Activated CD4-positive, alpha-beta memory T cell treated with anti-CD3 and anti-CD28 coated beads, Interleukin-2, amount 10 ng/mL, durations not matched to agents 7 days and 5 days (primary cell): Measurements from ENCODE around the gene TXNIP. TPM values are rescaled to one million over a fixed set of nuclear protein-coding genes. Genes with fewer than 3 reads are reported as not detected.
A peak's percentile ranks its signal among the peaks of the same experiment; 100 is the strongest.

ENCODE experiments used
- CTCF ChIA-PET: fragments of 350-600 bp; sonication (Branson Sonifier 250); formaldehyde crosslinking; loops from one replicate; lab custom pipeline; 2021; ENCODE audit warnings: antibody characterized with exemption, inconsistent platforms; lab: Charles Lee
- POLR2A ChIA-PET: fragments of 350-600 bp; sonication (Branson Sonifier 250); formaldehyde crosslinking; loops from one replicate; lab custom pipeline; 2021; ENCODE audit warnings: antibody characterized with exemption; lab: Charles Lee
- DNase-seq: peaks from one replicate; pipeline ENCODE4 v3.0.0-alpha.2; 2020
- H3K27ac Mint-ChIP-seq: one replicate; pipeline ENCODE4 v1.8.0; 2021; ENCODE audit warnings: mild to moderate bottlenecking, mixed read lengths
- H3K27me3 Mint-ChIP-seq: one replicate; pipeline ENCODE4 v1.8.0; 2021; ENCODE audit warnings: mixed read lengths
- H3K36me3 Mint-ChIP-seq: one replicate; pipeline ENCODE4 v1.8.0; 2021; ENCODE audit warnings: low read depth, mixed read lengths
- H3K4me1 Mint-ChIP-seq: one replicate; pipeline ENCODE4 v1.8.0; 2021; ENCODE audit warnings: mixed read lengths
- H3K4me3 Mint-ChIP-seq: one replicate; pipeline ENCODE4 v1.8.0; 2021; ENCODE audit warnings: mild to moderate bottlenecking, mixed read lengths
- H3K9me3 Mint-ChIP-seq: one replicate; pipeline ENCODE4 v1.8.0; 2021; ENCODE audit warnings: mixed read lengths
- total RNA-seq, 2 experiments: library from RNA; stranded (reverse); gene quantifications; one replicate each; pipeline ENCODE4 v1.2.3, GENCODE V29; 2021

Gene TXNIP
- total RNA-seq, 2 experiments from 2014 or later = 397 to 407 TPM

DNA sequence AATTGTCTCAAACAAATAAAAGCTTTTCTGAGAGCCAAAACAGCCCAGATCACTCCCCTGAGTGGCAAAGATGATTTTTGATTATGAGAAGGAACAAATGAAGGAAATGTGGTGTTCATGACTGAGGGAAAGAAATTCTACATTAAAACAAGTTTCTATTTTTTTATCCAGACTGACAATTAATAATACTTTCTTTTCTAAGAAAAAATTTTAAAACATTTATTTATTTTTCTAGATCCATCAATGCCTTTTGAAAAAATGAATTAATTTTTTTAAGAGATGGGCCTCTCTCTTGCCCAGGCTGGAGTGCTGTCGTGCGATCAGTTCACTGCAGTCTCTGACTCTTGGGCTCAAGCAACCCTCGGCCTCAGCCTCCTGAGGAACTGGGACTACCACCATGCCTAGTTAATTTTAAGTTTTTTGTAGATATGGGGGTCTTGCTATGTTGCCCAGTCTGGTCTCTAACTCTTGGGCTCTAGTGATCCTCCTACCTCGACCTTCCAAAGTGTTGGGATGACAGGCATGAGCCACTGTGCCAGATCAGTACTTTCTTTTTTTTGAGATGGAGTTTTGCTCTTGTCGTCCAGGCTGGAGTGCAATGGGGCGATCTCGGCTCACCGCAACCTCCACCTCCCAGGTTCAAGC, 11.2 kb upstream of the TXNIP start:
- Mint-ChIP-seq H3K9me3 (no peaks in the 10 kb centered on the region), H3K4me3 (peak overlapping the region; percentile 55), H3K36me3 (no peaks in the 10 kb centered on the region), H3K27ac (peak overlapping the region; percentile 87), H3K4me1 (peaks cover 36% of the 10 kb centered on the region), H3K27me3 (no peaks in the 10 kb centered on the region)
- CTCF ChIA-PET = interaction anchor here (0.7 to 14.9 kb wide), 12 partner anchors 10 to 180 kb away, joined by 3 to 349 read pairs (median 6); partner anchors contain the start of genes ANKRD34A, LIX1L, NUDT17 and PEX11B
- no peak for DNase-seq
- POLR2A ChIA-PET = interaction anchor here (0.9 to 10.3 kb wide), 12 partner anchors 14 to 148 kb away, joined by 3 to 146 read pairs (median 8); partner anchors contain the start of genes ANKRD34A, LIX1L, PEX11B and PIAS3

DNA sequence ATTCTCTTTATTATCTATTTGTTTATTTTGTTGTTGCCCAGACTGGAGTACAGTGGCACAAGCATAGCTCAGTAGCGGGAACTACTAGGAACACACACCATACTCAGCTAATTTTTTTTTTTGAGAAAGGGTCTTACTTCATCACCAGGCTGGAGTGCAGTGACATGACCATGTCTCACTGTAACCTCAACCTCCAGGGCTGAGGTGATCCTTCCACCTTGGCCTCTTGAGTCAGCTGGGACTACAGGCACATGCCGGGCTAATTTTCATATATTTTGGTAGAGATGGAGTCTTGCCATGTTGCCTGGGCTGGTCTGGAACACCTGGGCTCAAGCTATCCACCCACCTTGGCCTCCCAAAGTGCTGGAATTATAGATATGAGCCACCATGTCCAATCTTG, 5.3 kb upstream of the TXNIP start:
- DNase-seq = no peak
- Mint-ChIP-seq H3K36me3 (no peaks in the 10 kb centered on the region), H3K9me3 (no peaks in the 10 kb centered on the region), H3K27ac (no peak overlapping the region), H3K4me3 (no peak overlapping the region), H3K27me3 (no peaks in the 10 kb centered on the region), H3K4me1 (peaks cover 63% of the 10 kb centered on the region)
- ChIA-PET CTCF (interaction anchor here (14.9 kb wide), 1 partner anchor 22 kb away, joined by 349 read pairs; no protein-coding TSS in a partner anchor), POLR2A (interaction anchor here (0.8 to 6.8 kb wide), 6 partner anchors 9 to 74 kb away, joined by 3 to 124 read pairs (median 6); partner anchors contain the start of genes LIX1L and RBM8A)

DNA sequence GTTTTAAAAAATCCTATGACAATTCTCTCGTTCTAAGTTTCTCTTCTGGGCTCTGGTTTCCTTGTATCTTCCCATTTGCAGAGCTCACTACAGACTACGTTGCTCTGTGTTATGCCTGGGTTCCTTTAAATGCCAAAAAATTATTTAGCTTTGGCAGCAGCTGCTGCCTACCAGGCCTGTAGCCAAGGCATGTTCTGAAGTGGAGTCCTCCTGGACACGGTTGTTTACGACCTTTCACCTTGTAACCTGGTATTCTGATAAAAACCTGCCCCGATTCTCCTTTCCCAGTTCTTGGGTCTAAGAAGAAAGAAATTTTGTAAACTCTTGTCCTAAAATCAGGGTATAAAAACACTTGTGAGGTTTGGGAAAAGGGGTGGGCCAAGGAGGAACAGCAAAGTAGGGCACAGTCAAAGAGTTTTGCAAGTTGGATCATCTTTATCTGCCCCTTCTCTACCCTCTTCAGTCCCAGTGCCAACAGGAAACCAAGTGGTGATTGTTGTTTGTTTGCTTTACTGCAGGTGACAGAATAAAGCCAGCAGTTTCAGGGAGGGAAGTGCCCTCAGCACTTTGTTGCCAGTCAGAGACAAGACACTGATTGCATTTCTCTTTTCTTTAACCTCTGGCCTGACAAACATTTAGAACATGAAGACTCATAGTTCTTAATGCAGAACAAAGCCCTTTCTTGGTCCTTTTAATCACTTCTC, 3.1 kb upstream of the TXNIP start:
- Mint-ChIP-seq H3K27ac (peak overlapping the region; percentile 97), H3K9me3 (no peaks in the 10 kb centered on the region), H3K4me3 (peak overlapping the region; percentile 47), H3K36me3 (peaks cover 20% of the 10 kb centered on the region), H3K4me1 (peaks cover 45% of the 10 kb centered on the region), H3K27me3 (no peaks in the 10 kb centered on the region)
- POLR2A ChIA-PET = interaction anchor here (0.6 to 12.9 kb wide), 6 partner anchors 8 to 41 kb away, joined by 3 to 582 read pairs (median 34); partner anchors contain the start of gene LIX1L
- CTCF ChIA-PET = interaction anchor here (4.0 to 13.8 kb wide), 2 partner anchors 7 to 21 kb away, joined by 30 to 177 read pairs; no protein-coding TSS in a partner anchor
- peak; percentile 35 for DNase-seq

DNA sequence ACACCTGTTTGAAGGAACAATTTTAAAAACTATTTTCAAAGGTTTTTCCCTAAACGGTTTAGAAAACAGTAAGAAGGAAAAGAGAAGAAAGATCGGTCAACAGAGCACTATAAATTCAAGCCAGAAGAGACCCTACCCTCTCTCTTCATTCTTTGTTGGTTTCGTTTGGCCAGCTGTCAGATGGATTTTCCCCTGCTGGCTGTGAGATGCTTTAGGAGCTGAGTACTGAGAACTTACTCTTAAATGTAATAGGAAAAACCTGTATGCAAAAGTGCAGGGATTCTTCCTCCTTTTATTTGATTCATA, 1.3 kb upstream of the TXNIP start:
- Mint-ChIP-seq H3K4me3 (peak overlapping the region; percentile 93), H3K27me3 (no peaks in the 10 kb centered on the region), H3K27ac (peak overlapping the region; percentile 97), H3K9me3 (no peaks in the 10 kb centered on the region), H3K36me3 (peaks cover 39% of the 10 kb centered on the region), H3K4me1 (peaks cover 58% of the 10 kb centered on the region)
- no peak for DNase-seq
- POLR2A ChIA-PET = interaction anchor here (0.6 to 12.9 kb wide), 12 partner anchors 7 to 138 kb away, joined by 3 to 582 read pairs (median 18); partner anchors contain the start of genes ANKRD34A, LIX1L, POLR3GL and RBM8A
- CTCF ChIA-PET = interaction anchor here (1.2 to 13.8 kb wide), 7 partner anchors 9 to 40 kb away, joined by 3 to 177 read pairs (median 6); partner anchors contain the start of genes ANKRD34A, LIX1L and POLR3GL

DNA sequence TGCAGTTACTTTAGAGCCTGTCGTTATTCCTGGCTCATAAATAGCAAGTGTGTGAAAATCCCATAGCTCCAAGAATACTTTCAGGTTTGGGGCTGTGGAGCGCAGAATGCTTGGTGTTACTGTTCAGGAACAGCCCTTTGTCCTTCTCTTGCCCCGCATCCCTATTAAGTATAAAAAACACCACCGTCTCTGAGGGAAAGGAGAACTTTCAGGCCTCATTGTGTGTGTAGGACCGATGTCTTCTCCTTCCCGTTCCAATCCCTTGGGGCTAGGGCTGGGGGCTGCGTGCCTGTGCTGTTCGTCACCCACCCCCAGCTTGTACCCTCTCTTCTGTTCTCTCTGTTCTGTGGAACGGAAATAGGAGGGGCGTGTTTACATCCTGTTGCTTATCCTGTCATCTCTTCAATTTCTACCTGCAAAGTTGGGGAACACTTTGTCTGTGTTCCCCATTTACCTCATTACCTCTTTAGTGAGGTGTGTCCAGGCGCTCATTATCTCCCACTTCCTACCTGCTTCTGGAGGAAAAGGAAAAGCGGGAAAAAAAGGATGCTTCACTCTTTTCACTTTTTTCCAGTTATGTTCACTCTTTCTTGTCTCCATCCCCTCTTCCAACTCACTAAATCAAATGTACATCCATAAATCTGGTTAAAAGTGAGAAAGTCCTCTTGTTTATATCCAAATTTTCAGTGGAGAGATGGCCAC, 788 bp upstream of the TXNIP start:
- H3K36me3 Mint-ChIP-seq = peaks cover 44% of the 10 kb centered on the region
- DNase-seq = peak; percentile 61
- peak overlapping the region; percentile 93 for H3K4me3 Mint-ChIP-seq
- H3K9me3 Mint-ChIP-seq = no peaks in the 10 kb centered on the region
- H3K27ac Mint-ChIP-seq = peak overlapping the region; percentile 97
- H3K27me3 Mint-ChIP-seq = no peaks in the 10 kb centered on the region
- POLR2A ChIA-PET = interaction anchor here (0.8 to 12.9 kb wide), 14 partner anchors 11 to 122 kb away, joined by 3 to 582 read pairs (median 7); partner anchors contain the start of genes ANKRD34A, LIX1L, POLR3GL and RBM8A
- CTCF ChIA-PET = interaction anchor here (0.9 to 13.8 kb wide), 10 partner anchors 9 to 152 kb away, joined by 3 to 177 read pairs (median 4); partner anchors contain the start of genes ANKRD34A, LIX1L, NUDT17 and POLR3GL
- peaks cover 62% of the 10 kb centered on the region for H3K4me1 Mint-ChIP-seq

DNA sequence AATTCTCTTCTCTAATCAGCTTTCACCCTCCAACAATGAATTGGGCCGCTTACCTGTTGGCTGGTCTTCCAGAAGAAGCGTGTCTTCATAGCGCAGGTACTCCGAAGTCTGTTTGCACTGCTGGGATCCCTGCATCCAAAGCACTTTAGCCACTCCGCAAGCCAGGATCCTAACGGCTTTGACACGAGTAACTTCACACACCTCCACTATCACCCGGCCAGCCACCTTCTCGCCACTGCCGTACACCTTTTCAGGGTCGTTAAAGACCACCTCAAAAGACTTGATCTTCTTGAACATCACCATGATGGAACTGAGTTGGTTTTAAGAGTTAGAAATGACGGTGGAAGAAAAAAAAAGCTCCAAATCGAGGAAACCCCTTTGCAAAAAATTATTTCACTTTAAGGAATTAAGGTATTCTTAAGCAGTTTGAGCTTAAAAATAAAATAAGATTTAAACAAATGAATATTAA, 381 bp downstream of the TXNIP start:
- H3K4me1 Mint-ChIP-seq = peaks cover 61% of the 10 kb centered on the region
- H3K4me3 Mint-ChIP-seq = peak overlapping the region; percentile 93
- H3K36me3 Mint-ChIP-seq = peaks cover 51% of the 10 kb centered on the region
- CTCF ChIA-PET = interaction anchor here (0.9 to 13.8 kb wide), 6 partner anchors 8 to 151 kb away, joined by 3 to 177 read pairs (median 6); partner anchors contain the start of genes ANKRD34A, NUDT17 and POLR3GL
- POLR2A ChIA-PET = interaction anchor here (0.6 to 12.9 kb wide), 15 partner anchors 12 to 715 kb away, joined by 3 to 582 read pairs (median 4); partner anchors contain the start of genes ANKRD34A, LIX1L, PIAS3 and POLR3GL
- H3K27me3 Mint-ChIP-seq = no peaks in the 10 kb centered on the region
- no peaks in the 10 kb centered on the region for H3K9me3 Mint-ChIP-seq
- no peak for DNase-seq
- peak overlapping the region; percentile 97 for H3K27ac Mint-ChIP-seq

DNA sequence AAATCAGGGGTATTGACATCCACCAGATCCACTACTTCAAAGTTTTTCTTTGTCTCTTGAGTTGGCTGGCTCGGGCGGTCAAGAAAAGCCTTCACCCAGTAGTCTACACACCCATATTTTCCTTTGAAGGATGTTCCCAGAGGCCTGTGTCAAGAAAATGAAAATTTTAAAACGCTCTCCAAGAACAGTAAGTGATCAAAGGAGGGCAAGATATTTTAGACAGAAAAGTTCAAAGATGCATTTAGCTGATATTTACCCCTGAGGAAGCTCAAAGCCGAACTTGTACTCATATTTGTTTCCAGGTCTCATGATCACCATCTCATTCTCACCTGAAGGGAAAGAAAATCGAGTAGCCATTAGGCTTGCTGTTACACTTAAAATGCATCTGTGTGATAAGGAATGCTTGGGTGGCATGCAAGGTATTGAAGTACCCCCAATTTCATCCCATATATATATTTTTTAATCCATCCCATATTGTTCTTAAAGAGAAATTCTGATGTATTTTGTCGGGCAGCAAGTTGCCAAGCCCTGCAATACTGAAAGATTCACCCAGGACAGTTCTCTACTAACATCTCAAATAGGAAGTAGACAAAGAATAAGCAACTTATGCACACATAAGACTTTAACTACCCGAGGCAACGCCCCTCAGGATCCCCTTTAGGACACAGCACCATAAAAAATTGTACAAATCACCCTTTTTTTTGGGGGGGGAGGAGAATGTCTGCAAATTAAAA, 1.1 kb downstream of the TXNIP start:
- Mint-ChIP-seq H3K9me3 (no peaks in the 10 kb centered on the region), H3K27ac (peak overlapping the region; percentile 97), H3K4me3 (peak overlapping the region; percentile 93), H3K4me1 (peaks cover 64% of the 10 kb centered on the region), H3K27me3 (no peaks in the 10 kb centered on the region), H3K36me3 (peaks cover 51% of the 10 kb centered on the region)
- ChIA-PET POLR2A (interaction anchor here (0.6 to 12.9 kb wide), 11 partner anchors 13 to 136 kb away, joined by 3 to 582 read pairs (median 30); partner anchors contain the start of genes ANKRD34A, LIX1L, PIAS3 and POLR3GL), CTCF (interaction anchor here (0.9 to 13.8 kb wide), 3 partner anchors 12 to 150 kb away, joined by 3 to 177 read pairs (median 4); partner anchors contain the start of gene NUDT17)
- DNase-seq = no peak

DNA sequence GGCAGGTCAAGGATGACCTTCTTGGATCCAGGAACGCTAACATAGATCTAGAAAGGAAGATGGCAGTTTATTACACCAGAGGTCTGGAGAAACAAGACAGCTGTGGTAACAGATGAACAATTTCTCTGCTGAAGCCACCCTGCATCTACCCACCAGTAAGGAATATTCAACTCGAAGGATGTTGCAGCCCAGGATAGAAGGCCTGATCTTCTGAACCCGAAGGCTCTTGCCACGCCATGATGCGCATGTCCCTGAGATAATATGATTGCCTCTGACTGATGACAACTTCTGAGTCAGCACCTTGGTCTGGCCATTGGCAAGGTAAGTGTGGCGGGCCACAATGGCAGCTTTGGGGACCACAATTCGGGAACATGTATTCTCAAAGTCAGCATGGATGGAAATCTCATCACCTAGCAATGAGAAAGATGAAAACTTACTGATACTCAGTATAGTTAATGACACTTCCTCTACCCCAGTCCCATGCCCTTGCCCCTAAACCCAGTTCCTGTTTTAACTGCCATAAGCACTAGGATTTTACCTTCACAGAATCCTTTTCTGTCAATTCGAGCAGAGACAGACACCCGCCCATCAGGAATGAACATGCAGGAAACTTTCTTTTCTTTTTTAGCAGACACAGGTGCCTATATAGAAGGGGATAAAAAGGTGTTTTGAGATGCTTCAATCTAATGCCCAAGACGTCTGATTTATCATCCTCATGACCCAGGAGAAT, 1.8 kb downstream of the TXNIP start:
- no peaks in the 10 kb centered on the region for H3K27me3 Mint-ChIP-seq
- H3K4me1 Mint-ChIP-seq = peaks cover 59% of the 10 kb centered on the region

DNA sequence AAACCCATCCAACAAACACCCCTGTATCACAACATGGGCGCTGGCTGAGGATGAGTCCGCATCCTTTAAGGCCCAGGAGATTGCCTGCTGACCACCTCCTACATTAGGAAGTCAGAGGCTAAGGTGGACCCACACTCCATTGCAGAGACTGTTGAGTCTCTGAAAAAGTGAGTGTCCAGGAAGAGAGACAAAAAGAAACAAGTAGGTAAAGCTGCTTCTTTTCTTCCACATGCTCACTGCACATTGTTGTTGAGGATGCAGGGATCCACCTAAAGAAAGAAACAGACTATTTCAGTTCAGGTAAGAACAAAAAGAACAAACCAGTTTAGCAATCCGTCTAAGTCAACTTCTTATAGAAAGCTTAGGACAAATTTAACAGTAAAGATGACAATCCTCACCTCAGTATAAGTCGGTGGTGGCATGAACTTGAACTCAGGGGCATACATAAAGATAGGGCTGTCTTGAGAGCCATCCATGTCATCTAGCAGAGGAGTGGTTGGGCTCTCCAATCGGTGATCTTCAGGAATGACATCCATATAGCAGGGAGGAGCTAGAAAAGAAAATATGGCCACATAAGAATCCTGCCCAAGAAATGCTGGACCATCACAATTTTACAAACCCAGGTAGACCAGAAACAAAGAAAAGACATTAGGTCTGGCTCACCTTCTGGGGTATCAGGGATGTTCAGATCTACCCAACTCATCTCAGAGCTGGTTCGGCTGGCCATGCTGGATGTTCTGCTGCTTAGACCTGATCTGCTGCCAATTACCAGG, 2.6 kb downstream of the TXNIP start:
- ChIA-PET POLR2A (interaction anchor here (0.6 to 12.9 kb wide), 6 partner anchors 8 to 44 kb away, joined by 3 to 582 read pairs (median 35); partner anchors contain the start of genes ANKRD34A, LIX1L and POLR3GL), CTCF (interaction anchor here (1.0 to 13.8 kb wide), 3 partner anchors 15 to 148 kb away, joined by 3 to 177 read pairs (median 4); partner anchors contain the start of gene NUDT17)
- H3K4me1 Mint-ChIP-seq = peaks cover 53% of the 10 kb centered on the region

More for the DNA sequence above, 1.8 kb downstream of the TXNIP start:
- Mint-ChIP-seq H3K9me3 (no peaks in the 10 kb centered on the region), H3K4me3 (peak overlapping the region; percentile 93), H3K36me3 (peaks cover 51% of the 10 kb centered on the region), H3K27ac (peak overlapping the region; percentile 97)
- POLR2A ChIA-PET = interaction anchor here (1.2 to 12.9 kb wide), 7 partner anchors 13 to 123 kb away, joined by 3 to 582 read pairs (median 33); partner anchors contain the start of genes ANKRD34A, LIX1L, POLR3GL and RBM8A
- CTCF ChIA-PET = interaction anchor here (0.9 to 13.8 kb wide), 4 partner anchors 13 to 149 kb away, joined by 3 to 177 read pairs (median 4); partner anchors contain the start of gene NUDT17
- peak; percentile 58 for DNase-seq

More for the DNA sequence above, 2.6 kb downstream of the TXNIP start:
- peak overlapping the region; percentile 93 for H3K4me3 Mint-ChIP-seq
- no peak for DNase-seq
- H3K9me3 Mint-ChIP-seq = no peaks in the 10 kb centered on the region
- H3K27me3 Mint-ChIP-seq = no peaks in the 10 kb centered on the region
- H3K36me3 Mint-ChIP-seq = peaks cover 51% of the 10 kb centered on the region
- H3K27ac Mint-ChIP-seq = peak overlapping the region; percentile 97
